Measurements from ENCODE around the gene ERBB4.

- TF ChIP-seq GATA2 (IDR thresholded peaks at IDR 0.05; ENCODE audit: low read depth, low read length) (no peak), GATA3 (IDR thresholded peaks at IDR 0.05; ENCODE audit: low read depth, low read length) (no peak)
Measured at GRCh38 chr2:212540341-212540740, 1.7 kb upstream of the ERBB4 start.

Measured in SH-SY5Y (cell line).